Ascending aorta (tissue), 2 donors: ENCODE results near the gene ARHGAP8. TPM values are rescaled to one million over a fixed set of nuclear protein-coding genes. Genes with fewer than 3 reads are reported as not detected.

ENCODE experiments used
- DNase-seq, 2 donors: peaks; one replicate each; pipeline ENCODE4 v3.0.0-alpha.2; 2019; ENCODE audit warnings: low spot score in 2 of 2
- H3K27ac ChIP-seq, 2 donors: fragments of 200-600 bp; sonication (generic); one replicate each; pipeline ENCODE4 v1.5.1; 2016 to 2017; ENCODE audit warnings: mild to moderate bottlenecking in 1 of 2
- H3K27me3 ChIP-seq: fragments of 200-600 bp; sonication (generic); one replicate; pipeline ENCODE4 v1.5.1; 2017
- H3K36me3 ChIP-seq, 2 donors: fragments of 200-600 bp; sonication (generic); one replicate each; pipeline ENCODE4 v1.5.1; 2016
- H3K4me1 ChIP-seq, 2 donors: fragments of 200-600 bp; sonication (generic); one replicate each; pipeline ENCODE4 v1.5.1; 2016 to 2017; ENCODE audit warnings: mild to moderate bottlenecking in 1 of 2
- H3K4me3 ChIP-seq, 2 donors: fragments of 200-600 bp; sonication (generic); one replicate each; pipeline ENCODE4 v1.5.1; 2016 to 2017; ENCODE audit warnings: mild to moderate bottlenecking in 1 of 2
- H3K9me3 ChIP-seq, 2 donors: fragments of 200-600 bp; sonication (generic); one replicate each; pipeline ENCODE4 v1.5.1; 2016
- CTCF ChIP-seq, 3 experiments: fragments of 200-600 bp in 2 of 3; fragments of 450-650 bp in 1 of 3; sonication (generic) in 2 of 3; IDR thresholded peaks; one replicate each; pipeline ENCODE4 v1.5.1; 2016 to 2019; ENCODE audit warnings: antibody characterized with exemption in 3 of 3, mild to moderate bottlenecking in 1 of 3, moderate library complexity in 1 of 3
- intact Hi-C: fragments of 100-400 bp; cut with DNase I; formaldehyde crosslinking; loops from one replicate; pipeline ENCODE4 v1.15.1; 2023
- total RNA-seq: library from RNA; depleted of rRNA; stranded (reverse); fragments of >200 nt; gene quantifications from one replicate; pipeline ENCODE4 v1.1.0, GENCODE V29; 2016

The ARHGAP8 gene
- total RNA-seq, 1 donor from 2014 or later = not detected

GRCh38 chr22:44721213-44721612 is 31.2 kb upstream of the ARHGAP8 start:
- no peaks in the 10 kb centered on the region for H3K4me1 ChIP-seq
- TF ChIP-seq CTCF (IDR thresholded peaks at IDR 0.05) = no peak
- no peak for DNase-seq
- H3K27ac ChIP-seq = no peak overlapping the region
- H3K27me3 ChIP-seq = no peaks in the 10 kb centered on the region
- H3K4me3 ChIP-seq = no peak overlapping the region
- intact Hi-C loops = no loop called here
- H3K36me3 ChIP-seq = no peaks in the 10 kb centered on the region
- H3K9me3 ChIP-seq = no peaks in the 10 kb centered on the region

DNA sequence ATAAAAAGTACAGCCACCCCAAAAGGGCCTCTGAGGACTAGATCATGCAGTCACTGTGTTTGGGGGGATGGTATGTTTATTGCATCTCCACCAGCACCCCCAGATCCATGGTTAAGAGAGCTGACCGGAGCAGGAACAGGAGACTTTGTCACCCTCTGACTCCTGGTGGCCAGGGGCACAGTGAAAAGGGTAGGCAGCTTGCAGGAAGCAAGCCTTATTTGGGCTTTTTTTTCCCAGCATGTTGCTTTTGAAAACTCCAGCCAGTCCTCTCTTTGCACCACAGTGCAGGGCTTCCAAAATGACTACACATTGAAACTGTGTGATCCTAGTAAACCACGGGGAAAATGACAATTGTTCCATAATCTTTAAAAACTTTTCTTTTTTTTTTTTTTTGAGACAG is 29.8 kb upstream of the ARHGAP8 start:
- Histone ChIP-seq H3K9me3 (no peaks in the 10 kb centered on the region), H3K36me3 (no peaks in the 10 kb centered on the region), H3K4me3 (no peak overlapping the region), H3K27me3 (no peaks in the 10 kb centered on the region), H3K4me1 (no peaks in the 10 kb centered on the region), H3K27ac (no peak overlapping the region)
- DNase-seq = no peak
- intact Hi-C loops = no loop called here
- TF ChIP-seq CTCF (IDR thresholded peaks at IDR 0.05) = no peak

- Histone ChIP-seq H3K9me3 (no peaks in the 10 kb centered on the region), H3K4me3 (no peak overlapping the region), H3K36me3 (no peaks in the 10 kb centered on the region), H3K4me1 (no peaks in the 10 kb centered on the region), H3K27me3 (no peaks in the 10 kb centered on the region), H3K27ac (no peak overlapping the region)
- no peak for TF ChIP-seq CTCF (IDR thresholded peaks at IDR 0.05)
- DNase-seq = no peak
- intact Hi-C loops = no loop called here
These were observed 28.6 kb upstream of the ARHGAP8 start for GRCh38 chr22:44723801-44724200.

DNA sequence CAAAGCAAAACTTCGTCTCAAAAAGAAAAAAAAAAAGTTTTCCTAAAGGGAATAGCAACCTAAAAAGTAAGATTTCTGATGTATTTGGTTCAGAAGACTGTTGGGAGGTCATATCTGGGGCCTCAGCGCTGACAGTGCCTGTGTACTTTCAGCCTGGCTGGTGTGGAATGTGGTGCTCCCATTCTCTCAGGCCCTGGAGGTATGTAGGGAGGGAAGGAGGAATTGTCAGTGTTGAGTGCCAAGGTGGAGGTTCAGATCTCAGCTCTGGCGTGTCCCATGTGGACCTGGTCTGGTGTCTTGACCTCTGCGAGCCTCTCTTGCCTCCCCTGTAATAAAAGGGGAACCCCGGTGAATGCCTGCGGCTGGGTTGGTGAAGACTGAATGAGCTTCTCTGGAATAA is 28.0 kb upstream of the ARHGAP8 start:
- intact Hi-C loops = no loop called here
- Histone ChIP-seq H3K27ac (no peak overlapping the region), H3K27me3 (no peaks in the 10 kb centered on the region), H3K4me1 (no peaks in the 10 kb centered on the region), H3K4me3 (no peak overlapping the region), H3K9me3 (no peaks in the 10 kb centered on the region), H3K36me3 (no peaks in the 10 kb centered on the region)
- no peak for TF ChIP-seq CTCF (IDR thresholded peaks at IDR 0.05)
- no peak for DNase-seq

DNA sequence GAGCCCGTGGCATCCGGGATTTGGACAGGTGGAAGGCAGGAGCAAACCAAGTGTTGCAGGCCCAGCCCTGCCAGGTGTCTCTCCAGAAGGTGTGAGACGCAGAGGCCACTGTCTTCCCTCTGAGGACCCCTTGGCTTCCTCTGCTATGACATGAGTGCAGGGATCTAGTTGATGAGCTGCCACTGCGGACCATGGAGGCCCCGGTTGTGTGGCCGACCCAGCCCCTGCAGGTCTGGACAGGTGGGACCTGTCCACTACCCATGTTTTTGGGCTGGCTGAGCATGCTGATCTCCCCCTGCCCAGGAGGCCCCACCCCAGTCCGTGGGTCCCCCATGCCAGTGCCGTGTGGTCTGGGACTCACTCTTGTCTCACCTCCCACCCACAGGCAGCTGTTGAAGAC is 27.5 kb upstream of the ARHGAP8 start:
- intact Hi-C loops = no loop called here
- Histone ChIP-seq H3K27me3 (no peaks in the 10 kb centered on the region), H3K36me3 (no peaks in the 10 kb centered on the region), H3K4me3 (no peak overlapping the region), H3K27ac (no peak overlapping the region), H3K9me3 (no peaks in the 10 kb centered on the region), H3K4me1 (no peaks in the 10 kb centered on the region)
- DNase-seq = no peak
- TF ChIP-seq CTCF (IDR thresholded peaks at IDR 0.05) = no peak

GRCh38 chr22:44726439-44726838 is 25.9 kb upstream of the ARHGAP8 start:
- intact Hi-C loops = no loop called here
- no peak overlapping the region for H3K27ac ChIP-seq
- H3K4me1 ChIP-seq = no peaks in the 10 kb centered on the region
- TF ChIP-seq CTCF (IDR thresholded peaks at IDR 0.05) = no peak
- no peak for DNase-seq
- H3K36me3 ChIP-seq = no peaks in the 10 kb centered on the region
- no peaks in the 10 kb centered on the region for H3K27me3 ChIP-seq
- no peak overlapping the region for H3K4me3 ChIP-seq
- H3K9me3 ChIP-seq = no peaks in the 10 kb centered on the region
